ENCODE results near the gene STK33.

GRCh38 chr11:8375460-8375859 is 218.6 kb downstream of the STK33 start:
- TF ChIP-seq ZNF274 (IDR thresholded peaks at IDR 0.05; ENCODE audit: low read depth, low read length) (no peak), YY1 (IDR thresholded peaks at IDR 0.05; ENCODE audit: insufficient read depth, insufficient read length) (no peak), SUZ12 (IDR thresholded peaks at IDR 0.05; ENCODE audit: extremely low read depth, insufficient read depth, insufficient read length) (no peak)

Measured in NT2/D1 (cell line).